GM21390 (cell line): ENCODE data around the gene RHEB.

Source experiments
- ATAC-seq: cut with Tn5 transposase; IDR thresholded peaks from one replicate; pipeline ENCODE4 v1.9.1; 2021; ENCODE audit not compliant: unreplicated experiment

Gene RHEB

GRCh38 chr7:151504715-151505326 is 14.9 kb downstream of the RHEB start:
- no peak for ATAC-seq

DNA sequence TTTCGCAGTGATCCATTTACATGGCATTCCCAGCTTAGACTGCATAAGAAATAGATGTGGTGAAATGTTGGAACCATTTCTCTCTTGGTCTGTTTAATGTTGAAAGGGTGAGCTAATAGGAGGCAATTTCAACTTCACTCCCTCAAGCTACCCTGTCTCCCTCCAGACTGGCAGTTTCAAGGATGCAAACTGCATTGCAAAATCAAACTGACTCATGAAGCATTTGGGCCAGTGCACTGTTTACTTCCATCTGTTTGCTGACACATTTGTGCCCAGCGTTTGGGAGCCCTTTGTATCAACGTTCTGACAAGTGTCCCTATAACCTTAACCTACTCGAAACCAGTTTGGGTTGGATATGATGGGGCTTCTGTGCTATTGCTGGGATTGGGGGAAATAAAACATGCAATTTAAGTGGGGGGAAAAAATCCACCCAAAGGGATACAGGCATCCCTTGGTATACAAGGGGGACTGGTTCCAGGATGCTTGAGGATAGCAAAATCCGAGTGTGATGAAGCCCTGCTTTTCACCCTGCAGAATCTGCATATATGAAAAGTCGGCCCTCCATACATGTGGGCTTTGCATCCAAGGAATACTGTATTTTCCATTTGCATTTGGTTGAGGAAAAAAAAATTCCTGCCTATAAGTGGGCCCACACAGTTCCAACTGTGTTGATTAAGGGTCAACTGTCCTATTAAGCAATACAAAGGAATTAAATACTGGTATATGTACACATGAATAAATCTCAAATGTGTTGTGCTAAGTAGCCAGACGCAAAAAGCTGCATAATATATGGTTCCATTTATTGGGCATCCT is 15.6 kb downstream of the RHEB start:
- no peak for ATAC-seq

DNA sequence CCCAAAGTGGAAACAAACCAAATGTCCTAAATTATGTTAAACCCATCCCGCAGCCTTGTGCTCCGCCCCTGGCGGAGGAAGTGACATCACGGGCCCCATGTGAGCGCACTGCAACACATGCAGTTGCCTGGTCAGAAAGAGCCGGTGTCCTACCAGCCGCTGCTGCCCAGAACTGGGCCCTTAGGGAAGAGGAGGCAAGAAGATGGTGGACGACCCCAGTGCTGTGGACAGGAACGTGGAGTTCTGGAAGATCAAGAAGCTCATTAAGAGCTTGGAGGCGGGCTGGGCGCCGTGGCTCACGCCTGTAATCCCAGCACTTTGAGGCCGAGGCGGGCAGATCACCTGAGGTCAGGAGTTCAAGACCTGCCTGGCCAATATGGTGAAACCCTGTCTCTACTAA is 18.0 kb downstream of the RHEB start:
- ATAC-seq = no peak

- no peak for ATAC-seq
Measured at GRCh38 chr7:151498495-151498894, 21.2 kb downstream of the RHEB start.

GRCh38 chr7:151497306-151497871 is 22.3 kb downstream of the RHEB start:
- ATAC-seq = no peak

- no peak for ATAC-seq
Measured at GRCh38 chr7:151495360-151495759, 24.3 kb downstream of the RHEB start.

DNA sequence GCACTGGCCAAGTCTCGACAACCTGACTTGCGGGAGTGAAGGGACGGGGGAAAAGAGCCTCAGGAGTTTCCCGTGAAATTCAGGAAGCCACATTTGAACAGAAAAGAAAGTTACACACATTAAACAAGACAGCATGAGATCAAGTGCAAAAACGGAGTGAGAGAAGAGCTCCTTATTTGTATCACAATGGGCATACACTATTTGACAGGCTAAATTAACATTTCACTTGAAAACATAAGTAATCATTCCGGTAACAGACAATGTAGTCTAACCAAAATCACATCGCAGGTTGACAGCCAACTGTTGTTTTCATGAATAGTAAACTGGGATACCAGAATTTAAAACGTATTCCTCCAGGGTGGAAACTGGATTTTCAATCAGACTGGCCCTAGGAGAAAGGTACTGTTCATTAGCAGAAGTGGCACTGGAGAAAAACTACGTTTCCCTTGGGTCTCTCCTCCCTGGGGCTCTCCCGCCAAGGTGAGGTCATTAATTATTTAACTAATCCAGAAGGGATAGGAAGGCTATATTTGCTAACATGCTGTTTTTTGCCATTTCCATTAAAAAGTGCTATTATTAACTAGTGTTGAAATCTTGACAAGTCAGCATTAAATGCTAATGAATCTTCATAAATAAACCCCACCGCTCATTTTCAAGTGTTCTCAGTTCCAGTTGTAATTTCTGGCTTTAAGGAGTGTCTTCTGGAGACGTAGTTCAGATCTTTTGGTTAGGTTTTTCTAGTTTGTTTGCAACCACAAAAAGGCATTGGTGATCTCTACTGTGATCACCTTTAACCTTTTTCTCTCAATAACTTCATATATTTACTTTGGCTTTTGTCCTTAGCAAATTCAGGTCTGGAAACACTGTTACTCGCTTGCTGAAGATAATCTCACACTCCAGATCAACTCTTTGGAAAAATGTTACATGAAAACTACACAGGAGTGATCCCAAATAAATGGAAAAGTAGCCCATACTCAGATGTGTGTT is 25.1 kb downstream of the RHEB start:
- ATAC-seq = no peak

DNA sequence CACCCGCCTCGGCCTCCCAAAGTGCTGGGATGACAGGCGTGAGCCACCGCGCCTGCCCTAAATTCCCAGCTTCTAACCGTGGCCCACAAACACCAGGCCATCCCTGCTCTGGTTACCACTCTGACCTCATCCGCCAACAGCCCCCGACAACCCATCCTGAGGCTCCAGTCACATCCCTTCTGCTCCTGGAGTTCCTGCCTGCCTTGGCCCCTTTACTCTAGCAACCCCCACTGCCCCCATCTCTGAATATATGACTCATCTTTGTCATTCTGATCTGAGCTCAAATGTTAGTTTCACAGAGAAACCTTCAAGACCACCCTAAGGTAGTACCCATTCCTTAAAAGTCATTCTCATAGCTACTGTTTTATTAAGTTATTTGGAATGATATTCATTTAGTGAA is 26.6 kb downstream of the RHEB start:
- ATAC-seq = no peak

DNA sequence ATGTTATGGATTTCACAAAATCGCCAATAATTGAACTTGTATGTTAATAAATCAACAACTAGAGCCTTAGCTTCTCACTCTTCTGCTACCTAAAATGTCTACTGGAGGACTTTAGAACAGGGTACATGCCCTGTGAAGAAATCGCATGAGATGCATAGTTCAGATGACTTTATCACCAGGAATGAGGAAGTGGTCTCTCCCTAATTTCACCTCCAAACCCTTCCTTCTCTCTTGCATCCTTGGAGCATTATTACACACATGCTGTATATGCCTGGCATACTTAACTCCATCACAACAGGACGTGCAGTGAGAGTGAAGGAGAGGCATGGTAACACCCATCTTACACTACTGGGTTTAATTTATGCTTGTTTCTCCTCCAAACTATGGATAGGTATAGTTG is 27.8 kb downstream of the RHEB start:
- ATAC-seq = no peak

DNA sequence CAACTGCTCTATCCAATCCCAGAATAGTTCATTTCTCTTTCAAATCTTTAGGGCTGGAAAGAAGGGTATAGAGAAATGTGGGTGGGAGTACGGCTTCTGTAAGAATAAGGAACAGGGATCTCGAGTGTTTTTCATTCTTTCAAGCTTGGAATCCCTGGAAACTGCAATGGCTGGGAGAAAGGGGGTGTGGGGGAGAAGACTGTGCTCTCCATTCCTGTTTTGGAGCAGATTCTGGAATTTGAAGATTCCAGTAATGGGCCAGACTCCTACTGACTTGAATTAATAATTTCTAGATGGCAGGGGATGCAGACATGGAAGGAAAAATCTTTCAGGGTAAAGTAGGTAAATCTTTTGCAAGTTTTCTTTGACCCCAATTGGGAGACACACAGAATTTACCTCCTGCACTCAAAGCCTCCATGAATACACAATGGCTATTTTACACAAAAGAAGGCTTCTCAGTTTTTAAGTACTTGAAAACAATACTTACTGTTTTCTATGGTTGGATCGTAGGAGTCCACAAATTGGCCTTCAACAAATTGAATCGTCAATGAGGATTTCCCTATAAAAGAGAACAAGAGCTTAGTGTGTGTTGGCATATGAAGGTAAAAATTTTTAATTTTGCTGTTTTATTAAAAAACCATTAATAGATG is 29.1 kb downstream of the RHEB start:
- ATAC-seq = no peak

DNA sequence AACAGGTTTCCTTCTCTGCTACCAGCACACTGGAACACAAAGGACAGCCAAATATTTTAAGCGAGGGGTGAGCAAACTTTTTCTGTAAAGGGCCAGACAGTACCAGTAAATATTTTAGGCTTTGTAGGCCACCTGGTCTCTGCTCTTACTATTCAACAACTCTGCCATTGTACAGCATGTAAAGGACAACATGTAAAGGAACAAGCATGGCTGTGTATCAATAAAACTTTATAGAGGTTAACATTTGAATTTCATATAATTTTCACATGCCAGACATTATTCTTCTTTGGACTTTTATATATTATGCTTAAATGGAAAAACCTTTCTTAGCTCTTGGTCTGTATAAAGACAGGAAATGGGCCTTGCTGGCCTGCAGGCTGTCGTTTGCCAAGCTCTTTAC is 30.2 kb downstream of the RHEB start:
- ATAC-seq = no peak

DNA sequence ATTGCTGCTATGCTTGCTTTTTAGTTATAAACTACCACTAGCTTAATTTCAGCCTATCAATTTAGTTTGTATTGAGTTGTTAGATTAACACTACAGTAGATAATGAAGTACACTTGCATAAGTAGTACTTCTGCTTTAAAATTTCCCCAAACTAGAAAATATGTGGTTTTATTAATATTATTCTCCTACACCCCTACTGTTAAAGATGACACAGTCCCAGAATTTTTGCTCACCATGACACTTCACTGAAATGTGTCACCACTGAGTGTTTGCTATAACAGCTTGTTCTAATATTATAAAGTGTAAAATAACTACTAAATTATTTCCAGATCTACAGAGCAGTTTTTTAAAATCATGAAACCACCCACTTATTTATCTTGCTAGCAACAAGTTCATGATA is 31.6 kb downstream of the RHEB start:
- no peak for ATAC-seq

- ATAC-seq = no peak
Measured at GRCh38 chr7:151487228-151487627, 32.5 kb downstream of the RHEB start.

- ATAC-seq = no peak
Measured at GRCh38 chr7:151486074-151486473, 33.6 kb downstream of the RHEB start.

- ATAC-seq = peak; percentile 60
Measured at GRCh38 chr7:151484971-151485707, 34.6 kb downstream of the RHEB start.

- no peak for ATAC-seq
Measured at GRCh38 chr7:151483711-151483983, 36.0 kb downstream of the RHEB start.

- ATAC-seq = no peak
Measured at GRCh38 chr7:151482883-151483710, 36.6 kb downstream of the RHEB start.

GRCh38 chr7:151481650-151482505 is 37.8 kb downstream of the RHEB start:
- peak; percentile 54 for ATAC-seq
